Ammon's horn (tissue), 1 donor: ENCODE results near the gene IRGQ.
A peak's percentile ranks its signal among the peaks of the same experiment; 100 is the strongest.
"Not testable (repeated sequence)": the region's sequence is repeated elsewhere in the genome, so short reads cannot be mapped to it uniquely, and the experiment has no call there.

Experiments
- DNase-seq: peaks from one replicate; pipeline ENCODE4 v3.0.0-alpha.2; 2016; ENCODE audit warnings: low spot score

The IRGQ gene

DNA sequence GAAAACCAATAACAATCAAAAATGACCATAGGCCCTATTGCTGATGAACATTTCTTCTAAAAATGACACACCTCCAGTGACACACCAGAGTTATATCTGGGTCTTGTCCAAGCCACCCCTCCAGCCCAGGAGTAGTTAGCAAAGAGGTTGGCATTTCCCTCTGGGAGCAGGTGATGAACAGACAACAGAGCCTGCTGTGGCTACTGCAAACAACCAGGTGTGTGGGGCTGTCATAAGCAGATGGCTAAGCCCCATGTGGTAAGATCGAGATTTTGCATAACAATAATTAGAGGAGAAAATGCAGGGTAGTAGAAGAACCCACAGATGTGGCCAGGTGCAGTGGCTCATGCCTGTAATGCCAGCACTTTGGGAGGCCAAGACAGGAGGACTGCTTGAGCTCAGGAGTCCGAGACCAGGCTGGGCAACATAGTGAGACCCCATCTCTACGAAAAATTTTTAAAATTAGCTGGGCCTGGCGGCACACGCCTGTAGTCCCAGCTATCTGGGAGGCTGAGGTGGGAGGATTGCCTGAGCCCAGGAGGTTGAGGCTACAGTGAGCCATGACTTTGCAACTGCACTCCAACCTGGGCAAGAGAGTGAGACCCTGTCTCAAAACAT is 25.7 kb downstream of the IRGQ start:
- no peak for DNase-seq

DNA sequence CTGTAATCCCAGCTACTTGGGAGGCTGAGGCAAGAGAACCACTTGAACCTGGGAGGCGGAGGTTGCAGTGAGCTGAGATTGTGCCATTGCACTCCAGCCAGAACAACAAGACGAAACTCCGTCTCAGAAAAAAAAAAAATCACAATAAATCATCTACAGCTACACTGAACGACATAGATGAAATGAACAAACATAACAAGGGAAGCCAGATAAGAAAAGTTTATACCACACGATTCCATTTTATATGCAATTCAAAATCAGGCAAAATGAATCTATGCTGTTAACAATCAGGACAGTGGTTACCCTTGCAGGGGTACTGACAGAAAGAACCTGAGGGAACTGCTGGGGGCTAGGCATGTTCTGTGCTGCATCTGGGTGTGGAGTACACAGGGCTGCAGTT is 26.3 kb downstream of the IRGQ start:
- DNase-seq, result no peak

DNA sequence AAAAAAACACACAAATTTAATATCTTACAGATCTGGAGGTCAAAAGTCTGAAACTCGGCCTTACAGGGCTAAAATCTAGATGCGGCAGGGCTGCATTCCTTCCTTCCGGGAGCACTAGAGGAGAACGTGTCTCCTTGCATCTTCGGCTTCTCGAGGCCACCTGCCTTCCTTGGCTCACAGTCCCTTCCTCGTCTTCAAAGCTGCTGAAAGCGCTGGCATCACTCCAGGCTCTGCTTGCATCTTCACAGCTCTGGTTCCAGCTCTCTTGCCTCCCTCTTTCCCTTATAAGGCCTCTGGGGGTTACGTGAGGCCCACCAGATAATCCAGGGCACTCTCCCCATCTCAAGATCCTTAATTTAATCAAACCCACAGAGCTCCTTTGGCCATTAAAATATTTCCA is 31.1 kb downstream of the IRGQ start:
- DNase-seq, result peak; percentile 45

DNA sequence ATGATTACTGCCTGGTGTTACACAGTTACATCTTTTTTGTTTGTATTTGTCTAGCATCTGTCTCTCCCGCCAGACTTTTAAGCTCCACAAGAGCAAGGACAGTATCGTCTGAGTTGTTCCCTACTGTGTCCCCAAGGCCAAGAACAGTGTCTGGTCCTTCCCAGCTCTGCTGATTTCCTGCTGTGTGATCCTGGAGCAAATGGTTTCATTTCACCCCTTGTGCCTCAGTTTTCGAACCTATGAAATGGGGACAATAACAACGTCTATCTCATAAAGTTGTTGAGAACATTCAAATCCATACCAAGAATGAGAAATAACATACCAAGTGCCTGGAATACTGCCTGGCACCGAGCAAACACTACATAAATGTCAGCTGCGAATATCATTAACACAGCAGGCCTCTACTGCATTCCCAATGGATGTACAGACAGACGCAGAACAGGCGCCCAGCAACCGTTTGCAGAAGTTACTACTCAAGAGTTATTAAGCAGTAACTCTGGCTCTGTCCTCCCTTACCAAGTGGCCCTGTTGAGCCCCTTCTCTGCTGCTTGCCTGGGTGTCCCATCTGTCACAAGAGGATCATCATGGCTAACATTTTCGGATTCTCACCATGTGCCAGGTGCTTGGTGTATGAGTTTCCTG is 32.0 kb downstream of the IRGQ start:
- DNase-seq, result no peak

DNA sequence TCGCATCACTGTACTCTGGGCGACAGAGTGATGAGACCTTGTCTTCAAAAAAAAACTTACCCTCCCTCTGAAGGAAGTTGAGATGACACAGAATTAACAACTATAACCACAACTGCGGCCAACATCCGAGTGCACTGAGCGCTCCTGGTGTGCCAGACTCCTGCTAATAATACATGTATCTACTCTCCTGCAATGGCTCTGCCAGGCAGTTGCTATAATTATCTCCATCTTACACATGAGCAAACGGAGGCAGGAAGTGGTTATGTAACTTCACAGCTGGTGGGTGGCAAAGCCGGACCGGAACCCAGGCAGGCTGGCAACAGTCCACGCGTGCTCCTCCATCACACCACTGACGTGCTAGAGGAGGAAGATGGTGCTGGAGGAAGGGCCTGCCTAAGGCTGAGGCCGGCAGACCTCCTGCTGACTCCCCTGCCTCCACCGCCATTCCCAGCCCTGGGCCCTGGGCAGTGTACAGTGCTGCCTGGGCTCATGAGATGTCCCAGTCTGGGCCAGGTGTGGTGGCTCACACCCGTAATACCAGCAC is 33.2 kb downstream of the IRGQ start:
- DNase-seq, result peak; percentile 90

DNA sequence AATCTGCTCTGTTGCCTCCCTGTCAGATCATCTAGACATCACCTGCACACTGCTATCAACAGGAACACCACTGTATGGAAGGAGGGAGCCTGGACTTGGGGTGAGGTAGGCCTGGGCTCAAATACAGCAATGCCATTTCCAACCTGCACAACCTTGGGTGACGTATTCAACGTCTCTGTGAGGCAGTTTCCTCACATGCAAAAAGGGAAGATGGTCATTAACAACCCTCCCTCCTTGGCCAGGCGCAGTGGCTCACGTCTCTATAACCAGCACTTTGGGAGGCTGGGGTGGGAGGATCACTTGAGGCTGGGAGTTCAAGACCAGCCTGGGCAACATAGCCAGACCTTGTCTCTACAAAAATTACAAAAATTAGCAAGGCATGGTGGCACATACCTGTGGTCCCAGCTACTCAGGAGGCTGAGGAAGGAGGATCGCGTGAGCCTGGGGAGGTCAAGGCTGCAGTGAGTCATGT is 33.7 kb downstream of the IRGQ start:
- DNase-seq, result no peak

DNA sequence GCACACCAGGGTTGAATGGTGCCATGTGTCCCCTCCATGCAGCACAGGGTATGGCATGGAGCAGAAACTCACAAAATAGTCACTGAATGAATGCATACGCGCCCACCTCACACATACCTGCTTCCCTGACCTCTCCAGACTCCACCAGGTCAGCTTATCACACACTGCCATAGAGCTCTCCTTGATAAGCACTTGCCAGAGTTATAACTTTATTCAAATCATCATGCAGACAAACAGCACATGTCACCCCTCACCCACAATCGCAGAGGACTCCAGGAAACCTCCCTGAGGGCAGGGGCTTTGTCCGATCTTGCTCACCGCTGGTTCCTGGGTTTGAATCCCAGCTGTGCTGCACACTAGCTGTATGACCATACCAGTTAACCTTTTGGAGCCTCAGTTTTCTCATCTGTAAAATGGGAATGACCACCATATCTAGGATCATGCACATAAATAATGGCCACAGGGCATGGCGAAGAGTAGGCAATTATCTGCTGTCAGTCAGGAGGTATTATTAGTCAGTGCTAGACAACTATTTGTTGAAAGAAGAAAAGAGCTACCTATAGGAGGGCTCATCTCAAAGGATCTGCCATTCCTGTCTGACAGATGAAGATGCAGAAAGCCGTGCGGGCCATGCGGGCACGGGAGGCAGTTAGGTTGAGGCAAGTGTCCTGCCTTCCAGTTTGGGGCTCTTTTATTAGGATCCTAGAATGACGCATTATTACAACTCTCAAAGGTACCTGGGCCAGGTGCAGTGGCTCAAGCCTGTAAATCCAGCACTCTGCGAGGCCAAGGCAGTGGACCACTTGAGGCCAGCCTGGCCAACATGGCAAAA is 34.6 kb downstream of the IRGQ start:
- DNase-seq, result no peak

DNA sequence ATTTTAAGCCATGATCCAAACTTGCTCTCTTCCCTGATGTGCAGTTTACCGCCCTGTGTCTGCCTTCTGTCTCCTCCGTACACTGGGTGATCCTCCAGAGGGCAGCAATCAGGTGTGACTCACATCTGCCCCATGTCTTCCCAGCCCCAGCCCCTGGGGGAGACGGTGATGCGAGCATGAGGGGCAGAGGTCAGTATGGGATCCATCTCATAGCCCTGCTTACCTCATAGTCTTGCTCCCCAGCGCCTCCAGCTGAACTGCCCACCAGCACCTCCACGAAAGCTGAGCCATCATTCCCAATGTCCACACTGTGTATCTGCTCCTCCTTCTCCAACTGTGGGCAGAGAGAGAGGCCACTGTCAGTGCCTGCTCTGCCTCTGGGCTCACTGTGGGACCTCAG is 35.2 kb downstream of the IRGQ start:
- no peak for DNase-seq

DNA sequence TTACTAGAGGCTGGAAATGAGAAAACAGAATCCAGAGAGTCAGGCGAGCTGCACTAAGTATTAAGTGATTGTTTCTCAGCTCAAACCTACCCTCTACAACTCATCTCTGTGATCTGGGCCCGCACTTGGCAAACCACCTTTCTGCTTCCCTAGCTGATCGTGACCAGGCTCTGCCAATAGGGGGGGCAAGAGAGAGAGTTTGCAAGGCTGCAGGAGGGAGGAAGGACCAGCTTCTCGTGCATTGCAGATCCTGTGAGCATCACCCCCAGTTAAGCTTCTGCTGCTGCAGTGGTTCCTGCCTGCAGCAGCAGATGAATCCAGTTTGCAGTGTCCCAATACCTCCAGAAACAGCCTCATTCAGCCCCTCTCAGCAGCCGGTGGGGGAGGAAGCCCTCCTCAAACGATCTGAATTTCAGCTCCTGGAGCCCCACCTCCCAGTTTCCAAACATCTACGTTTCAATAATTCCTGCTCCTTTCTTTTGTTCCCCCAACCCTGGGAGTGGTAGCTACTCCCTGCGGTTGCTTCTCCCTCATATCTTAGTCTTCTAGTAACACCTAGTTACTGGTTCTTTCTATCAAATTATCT is 40.7 kb downstream of the IRGQ start:
- DNase-seq, result peak; percentile 89

DNA sequence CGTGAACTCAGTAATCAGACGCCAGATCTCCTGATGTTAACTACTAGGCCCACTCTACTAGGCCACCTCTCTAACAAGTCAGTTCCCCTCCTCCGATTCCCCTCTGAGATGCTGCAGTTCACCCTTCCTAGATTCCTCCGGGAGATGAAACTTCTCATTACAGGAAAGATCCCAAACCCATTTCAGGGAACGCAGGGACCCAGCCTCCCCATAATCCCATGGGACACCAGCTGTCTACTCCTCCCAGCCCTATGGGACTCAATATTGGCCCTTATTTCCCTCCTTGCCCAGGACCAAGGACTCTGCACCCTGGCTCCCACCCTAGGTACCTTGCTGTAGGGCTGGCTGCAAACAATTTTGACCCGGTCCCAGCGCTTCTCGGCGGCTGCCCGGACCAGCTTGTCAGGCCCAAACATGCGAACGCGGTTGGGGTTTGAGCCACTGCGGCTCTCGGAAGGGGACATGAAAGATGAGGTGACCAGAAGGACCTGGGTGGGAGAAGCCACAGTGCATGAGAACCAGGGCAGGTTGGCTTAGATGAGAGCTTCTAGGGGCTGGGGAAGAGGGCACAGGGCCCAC is 41.5 kb downstream of the IRGQ start:
- no peak for DNase-seq

DNA sequence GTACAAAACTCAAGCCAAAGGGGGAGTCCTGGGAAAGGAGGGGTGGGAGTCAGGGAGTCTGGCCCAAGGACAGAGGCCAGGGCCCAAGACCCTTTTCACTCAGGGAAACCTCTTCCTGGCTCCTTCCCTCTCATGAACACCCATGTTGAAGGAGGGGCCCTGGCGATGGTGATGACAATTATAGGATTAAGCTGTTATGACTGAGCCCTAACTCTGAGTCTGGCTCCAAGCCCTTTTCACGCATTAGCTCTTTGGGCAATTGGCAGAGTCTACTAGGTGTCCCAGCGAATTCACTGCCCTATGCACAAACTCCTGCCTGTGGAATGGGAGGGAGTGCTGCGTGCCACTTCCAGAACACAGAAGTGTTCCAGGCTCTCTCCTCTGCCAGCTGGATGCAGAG is 42.3 kb downstream of the IRGQ start:
- no peak for DNase-seq

DNA sequence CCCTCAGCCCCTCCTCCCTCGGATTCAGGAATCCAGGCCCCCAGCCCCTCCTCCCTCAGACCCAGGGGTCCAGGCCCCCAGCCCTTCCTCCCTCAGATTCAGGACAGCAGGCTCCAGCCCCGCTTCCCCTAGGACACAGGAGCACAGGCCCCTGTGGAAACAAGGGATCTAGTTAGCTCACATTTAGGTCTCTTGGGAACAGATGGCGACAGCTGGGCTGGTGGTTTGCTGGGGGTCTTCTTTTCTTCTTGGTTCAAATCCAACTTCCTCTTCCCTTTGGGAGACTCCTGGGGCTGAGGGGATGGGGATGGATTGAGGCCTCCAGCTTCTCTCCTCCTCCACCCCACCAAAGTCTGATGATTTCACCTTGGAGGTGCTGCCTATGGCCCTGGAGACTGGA is 43.3 kb downstream of the IRGQ start:
- no peak for DNase-seq

DNA sequence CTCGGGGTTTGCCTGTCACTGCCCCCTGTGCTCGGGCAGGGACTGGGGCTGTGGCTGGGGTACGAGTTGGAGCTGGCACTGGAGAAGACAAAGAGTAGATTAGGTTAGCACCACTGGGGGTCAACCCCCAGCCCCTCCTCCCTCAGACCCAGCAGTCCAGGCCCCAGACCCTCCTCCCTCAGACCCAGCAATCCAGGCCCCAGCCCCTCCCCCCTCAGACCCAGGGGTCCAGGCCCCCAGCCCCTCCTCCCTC is 43.8 kb downstream of the IRGQ start:
- no peak for DNase-seq

DNA sequence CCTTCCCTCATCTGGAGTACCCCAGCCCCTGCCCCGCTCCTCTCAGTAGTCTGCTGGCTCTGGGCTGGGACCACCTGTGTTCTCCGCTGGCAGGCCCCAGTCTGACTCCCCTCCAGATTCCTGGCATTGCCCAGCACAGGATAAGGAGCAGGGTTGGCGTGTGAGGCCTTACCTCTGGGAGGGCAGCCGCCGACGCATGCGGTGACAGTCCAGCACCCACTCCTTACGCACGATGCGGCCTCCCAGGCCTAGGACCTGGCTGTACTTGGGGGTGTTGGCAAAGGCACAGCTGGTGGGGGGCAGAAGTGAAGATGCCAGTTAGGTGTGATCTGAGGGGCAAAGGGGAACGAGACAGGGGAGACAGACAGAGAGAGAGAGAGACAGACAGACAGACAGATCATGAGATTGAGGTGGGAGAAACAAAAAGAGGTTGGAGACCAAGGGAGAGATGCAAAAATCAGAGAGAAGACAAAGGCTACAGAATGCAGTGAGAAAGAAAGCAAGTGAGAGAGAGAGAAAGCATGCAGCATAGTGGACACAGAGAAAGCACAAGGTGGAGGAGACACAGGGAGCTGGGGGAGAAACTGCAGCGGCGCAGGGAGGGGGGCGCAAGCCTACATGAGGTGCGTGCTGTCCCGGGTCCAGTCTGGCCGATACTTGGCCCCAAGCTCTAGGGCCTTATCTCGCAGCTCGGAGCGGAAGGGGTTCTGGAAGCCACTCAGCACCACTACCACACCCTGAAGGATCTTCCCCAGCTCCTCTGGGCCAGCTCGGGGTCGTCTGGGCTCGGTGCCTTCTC is 44.3 kb downstream of the IRGQ start:
- no peak for DNase-seq

DNA sequence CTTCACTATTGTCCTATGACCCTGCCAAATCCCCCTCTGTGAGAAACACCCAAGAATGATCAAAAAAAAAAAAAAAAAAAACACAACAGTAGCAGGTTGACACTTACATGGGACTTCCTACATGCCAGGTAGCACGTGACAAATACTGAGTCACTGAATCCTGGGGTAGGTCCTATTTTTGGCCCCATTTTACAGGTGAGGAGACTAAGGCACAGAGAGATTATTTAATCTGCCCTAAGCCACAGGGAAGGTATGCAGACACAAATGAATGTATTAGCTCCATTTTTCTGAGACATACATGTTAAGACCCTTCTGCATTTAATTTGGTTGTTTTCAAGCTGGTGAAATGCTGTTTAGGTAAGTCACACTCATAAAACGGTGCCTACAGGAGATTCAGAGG is 47.2 kb downstream of the IRGQ start:
- no peak for DNase-seq

DNA sequence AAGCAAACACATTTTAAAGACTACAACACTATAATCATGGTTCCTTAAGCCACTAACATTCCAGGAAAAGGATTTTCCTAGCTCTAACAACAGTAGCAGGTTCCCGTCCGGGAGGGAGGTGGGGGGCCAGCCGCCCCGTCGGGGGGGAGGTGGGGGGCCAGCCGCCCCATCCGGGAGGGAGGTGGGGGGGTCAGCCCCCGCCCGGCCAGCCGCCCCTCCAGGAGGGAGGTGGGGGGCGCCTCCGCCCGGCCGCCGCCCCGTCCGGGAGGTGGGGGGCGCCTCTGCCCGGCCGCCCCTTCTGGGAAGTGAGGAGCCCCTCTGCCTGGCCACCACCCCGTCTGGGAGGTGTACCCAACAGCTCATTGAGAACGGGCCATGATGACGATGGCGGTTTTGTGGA is 48.0 kb downstream of the IRGQ start:
- DNase-seq, result not testable (repeated sequence)

DNA sequence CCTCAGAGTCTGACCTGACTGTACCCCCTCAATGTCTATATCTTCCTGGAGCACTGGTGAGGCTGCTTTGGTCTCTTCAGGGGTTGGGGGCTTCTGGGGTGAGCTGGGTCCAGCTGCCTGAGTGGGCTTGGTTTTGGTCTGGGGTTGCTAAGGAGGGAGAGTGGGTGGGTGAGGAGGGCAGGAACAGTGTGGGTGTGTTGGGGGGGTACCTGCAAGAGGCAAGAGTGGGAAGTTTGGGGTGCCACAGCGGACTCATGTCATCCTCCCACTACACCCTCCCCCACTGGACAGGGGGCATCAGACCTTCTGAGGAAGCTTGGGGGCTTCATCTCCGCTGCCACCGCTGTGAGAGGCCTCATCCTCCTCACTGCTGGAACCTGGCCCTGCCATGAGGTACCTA is 49.4 kb downstream of the IRGQ start:
- DNase-seq, result no peak

DNA sequence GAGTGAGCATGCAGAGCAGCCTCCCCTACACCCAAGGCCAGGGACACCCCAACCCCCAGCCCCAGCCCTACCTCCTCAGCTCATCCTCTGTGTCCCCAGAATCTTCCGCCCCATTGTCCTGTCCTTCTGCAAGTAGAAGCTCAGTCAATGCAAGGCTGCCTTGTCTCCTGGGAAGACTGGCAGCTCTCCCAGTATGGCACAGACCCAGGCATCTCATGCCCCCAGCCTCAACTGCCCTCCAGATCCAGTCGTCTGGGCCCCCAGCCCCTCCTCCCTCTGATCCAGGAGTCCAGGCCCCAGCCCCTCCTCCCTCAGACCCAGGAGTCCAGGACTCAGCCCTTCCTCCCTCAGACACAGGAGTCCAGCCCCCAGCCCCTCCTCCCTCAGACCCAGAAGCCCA is 50.0 kb downstream of the IRGQ start:
- peak; percentile 39 for DNase-seq

DNA sequence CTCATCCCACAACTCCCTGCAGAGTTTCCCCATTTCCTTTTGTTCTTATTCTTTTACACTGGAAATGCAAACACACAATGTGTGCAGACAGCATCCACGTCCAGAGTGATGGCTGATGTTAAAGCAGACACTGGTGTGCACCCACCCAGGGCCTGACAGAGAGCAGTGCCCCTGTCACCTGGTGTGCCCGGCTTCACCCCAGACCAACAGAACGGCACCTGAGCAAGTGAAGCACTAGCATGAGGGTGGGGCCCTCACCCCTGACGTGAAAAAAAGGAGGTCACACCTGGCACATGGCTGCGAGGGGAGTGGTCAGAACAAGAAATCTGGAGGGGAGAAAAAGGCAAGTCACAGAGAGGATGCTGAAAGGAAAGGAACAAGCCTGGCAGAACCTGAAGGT is 50.7 kb downstream of the IRGQ start:
- DNase-seq, result no peak

DNA sequence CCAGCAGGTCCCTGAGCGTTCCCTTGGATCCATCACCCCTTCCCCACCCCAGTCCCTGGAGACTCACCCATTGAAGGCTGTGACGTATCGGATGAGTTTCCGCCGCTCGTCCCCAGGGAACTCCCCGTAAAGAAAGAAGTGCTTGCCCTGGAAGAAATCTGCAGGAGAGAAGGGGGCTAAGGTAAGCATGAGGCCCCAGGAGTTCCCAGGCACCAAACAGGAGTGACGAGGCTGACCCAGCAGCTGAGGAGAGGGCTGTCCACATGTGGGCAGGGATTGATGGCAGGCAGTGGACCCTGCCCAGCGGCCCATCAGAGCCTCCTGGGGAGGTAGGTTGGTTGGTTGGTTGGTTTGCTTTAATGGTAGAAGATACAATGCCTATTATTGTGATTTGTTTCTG is 51.9 kb downstream of the IRGQ start:
- no peak for DNase-seq

DNA sequence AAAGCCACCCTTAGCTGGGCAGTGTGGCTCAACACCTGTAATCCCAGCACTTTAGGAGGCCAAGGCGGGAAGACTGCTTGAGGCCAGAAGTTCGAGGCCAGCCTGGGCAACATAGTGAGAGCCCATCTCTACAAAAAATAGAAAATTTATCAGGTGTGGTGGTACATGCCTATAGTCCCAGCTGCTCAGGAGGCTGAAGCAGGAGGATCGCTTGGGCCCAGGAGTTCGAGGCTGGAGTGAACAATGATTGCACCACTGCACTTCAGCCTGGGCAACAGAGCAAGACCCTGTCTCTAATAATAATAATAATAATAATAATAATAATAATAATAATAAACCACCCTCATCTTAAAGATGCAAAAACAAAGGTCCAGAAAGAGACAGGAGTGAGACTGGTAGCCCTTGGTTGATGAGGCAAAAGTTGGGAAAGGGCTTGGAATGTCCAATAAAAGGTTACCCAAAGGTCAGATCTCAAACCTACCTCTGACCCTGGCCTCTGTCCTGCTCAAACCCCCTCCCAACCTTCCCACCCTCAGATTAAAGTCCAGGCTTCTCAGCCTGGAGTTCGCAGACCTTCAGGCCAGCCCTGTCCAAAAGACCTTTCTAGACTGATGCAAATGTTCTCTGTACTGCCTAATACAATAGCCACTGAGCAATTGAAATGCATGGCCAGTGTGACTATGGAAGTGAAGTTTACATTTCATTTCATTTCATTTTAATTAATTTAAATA is 53.8 kb downstream of the IRGQ start:
- DNase-seq, result no peak
